GM19467 (cell line): ENCODE data around the gene C15orf39.

Source experiments
- ATAC-seq: cut with Tn5 transposase; IDR thresholded peaks from one replicate; pipeline ENCODE4 v1.9.1; 2021; ENCODE audit warnings: mild to moderate bottlenecking, moderate library complexity; ENCODE audit not compliant: unreplicated experiment

The C15orf39 gene

GRCh38 chr15:75195122-75195765, 6.4 kb upstream of the C15orf39 start:
- no peak for ATAC-seq

GRCh38 chr15:75195766-75196241, 5.9 kb upstream of the C15orf39 start:
- no peak for ATAC-seq

GRCh38 chr15:75197062-75197630, 4.5 kb upstream of the C15orf39 start:
- no peak for ATAC-seq

GRCh38 chr15:75198560-75199356, 2.9 kb upstream of the C15orf39 start:
- no peak for ATAC-seq

GRCh38 chr15:75199357-75199940, 2.2 kb upstream of the C15orf39 start:
- ATAC-seq = no peak

GRCh38 chr15:75200391-75200764, 1.3 kb upstream of the C15orf39 start:
- ATAC-seq = no peak

GRCh38 chr15:75200765-75201615, 692 bp upstream of the C15orf39 start:
- no peak for ATAC-seq

GRCh38 chr15:75202251-75203016, 752 bp downstream of the C15orf39 start:
- peak; percentile 38 for ATAC-seq

- ATAC-seq = no peak
Observed at GRCh38 chr15:75203017-75203907, 1.6 kb downstream of the C15orf39 start.

GRCh38 chr15:75203908-75204263, 2.2 kb downstream of the C15orf39 start:
- no peak for ATAC-seq

- ATAC-seq = no peak
Observed at GRCh38 chr15:75204340-75205063, 2.8 kb downstream of the C15orf39 start.

- no peak for ATAC-seq
Observed at GRCh38 chr15:75205064-75205395, 3.3 kb downstream of the C15orf39 start.

- no peak for ATAC-seq
Observed at GRCh38 chr15:75206006-75206405, 4.3 kb downstream of the C15orf39 start.

GRCh38 chr15:75206803-75207617, 5.3 kb downstream of the C15orf39 start:
- ATAC-seq = no peak

GRCh38 chr15:75207618-75208500, 6.2 kb downstream of the C15orf39 start:
- ATAC-seq = no peak

GRCh38 chr15:75208501-75209288, 7.0 kb downstream of the C15orf39 start:
- ATAC-seq = no peak
